Lung (tissue), 12 donors: Measurements from ENCODE around the gene P3R3URF. TPM values are rescaled to one million over a fixed set of nuclear protein-coding genes. Genes with fewer than 3 reads are reported as not detected.

Experiments
- ATAC-seq: fragments of 200-7000 bp; cut with Tn5 transposase; one replicate; pipeline ENCODE4 v1.9.1; 2020; ENCODE audit warnings: moderate number of reproducible peaks; ENCODE audit not compliant: insufficient read depth, low FRiP score
- DNase-seq, 3 donors: peaks; one replicate each; pipeline ENCODE4 v3.0.0-alpha.2; 2013 to 2017
- H3K27ac ChIP-seq, 2 donors: one replicate each; pipeline ENCODE4 v1.5.1; 2013; ENCODE audit warnings: mild to moderate bottlenecking in 2 of 2, moderate library complexity in 2 of 2, control low read depth in 1 of 2, inconsistent platforms in 1 of 2, low read depth in 1 of 2, low read length in 1 of 2
- H3K27me3 ChIP-seq, 3 donors: one replicate each; pipeline ENCODE4 v1.5.1; 2013; ENCODE audit warnings: low read length in 2 of 3; ENCODE audit not compliant: control insufficient read depth in 3 of 3, insufficient read depth in 3 of 3
- H3K36me3 ChIP-seq, 4 donors: one replicate each; pipeline ENCODE4 v1.5.1; 2013; ENCODE audit warnings: low read length in 4 of 4, mild to moderate bottlenecking in 1 of 4, moderate library complexity in 1 of 4; ENCODE audit not compliant: control insufficient read depth in 4 of 4, insufficient read depth in 4 of 4
- H3K4me1 ChIP-seq, 5 donors: one replicate each; pipeline ENCODE4 v1.5.1; 2013; ENCODE audit warnings: low read length in 5 of 5, mild to moderate bottlenecking in 2 of 5, moderate library complexity in 1 of 5; ENCODE audit not compliant: control insufficient read depth in 5 of 5, insufficient read depth in 5 of 5
- H3K4me3 ChIP-seq: one replicate; pipeline ENCODE4 v1.5.1; 2013; ENCODE audit warnings: mild to moderate bottlenecking, control low read depth, moderate library complexity
- H3K9ac ChIP-seq, 2 donors: one replicate each; pipeline ENCODE4 v1.5.1; 2013; ENCODE audit warnings: low read length in 2 of 2, control low read depth in 1 of 2; ENCODE audit not compliant: insufficient read depth in 1 of 2
- H3K9me3 ChIP-seq, 4 donors: one replicate each; pipeline ENCODE4 v1.5.1; 2013; ENCODE audit warnings: low read length in 3 of 4, mild to moderate bottlenecking in 1 of 4, moderate library complexity in 1 of 4; ENCODE audit not compliant: control insufficient read depth in 4 of 4, insufficient read depth in 3 of 4
- CTCF ChIP-seq: IDR thresholded peaks from 2 replicates; pipeline ENCODE4 v1.5.1; 2012; ENCODE audit warnings: mild to moderate bottlenecking; ENCODE audit errors: control extremely low read depth, extremely low read depth
- WGBS, 2 donors: extraction: QIAGEN DNeasy Blood & Tissue Kit; methylation state at CpG; one replicate each; pipeline ENCODE4 v1.1.7; 2013; 5-methylcytosine and 5-hydroxymethylcytosine counted together
- polyA plus RNA-seq, 2 donors: library from polyadenylated mRNA; stranded (reverse); fragments of 200-250 nt; gene quantifications; one replicate each; pipeline ENCODE4 v1.2.1, GENCODE V29; 2013
- total RNA-seq, 2 donors: library from RNA; depleted of rRNA in 1 of 2; stranded (reverse); fragments of >200 nt in 1 of 2; gene quantifications; one replicate each; pipeline ENCODE4 v1.2.1, GENCODE V29; 2014 to 2021
- donor health status: control.
- donor health status: control.
- donor health status: Bipolar disorder and iron deficiency.
- donor health status: healthy.
- donor health status: DM: yes; HTN: yes; CAD: no.

P3R3URF gene
- total and polyA plus RNA-seq, 4 donors = not detected

GRCh38 chr1:46133781-46134350 lies 42.4 kb downstream of the P3R3URF start:
- H3K36me3 ChIP-seq = no peaks in the 10 kb centered on the region
- H3K27me3 ChIP-seq = no peaks in the 10 kb centered on the region
- no peaks in the 10 kb centered on the region for H3K9me3 ChIP-seq
- peak overlapping the region; percentile 92 to 94 for H3K27ac ChIP-seq
- TF ChIP-seq CTCF = no peak
- no peak overlapping the region for H3K4me3 ChIP-seq
- H3K4me1 ChIP-seq = peaks cover 1 to 24% (median 9%) of the 10 kb centered on the region in 5 donors
- no peak for ATAC-seq
- peak overlapping the region in 1 of 2 donors; percentile 57 for H3K9ac ChIP-seq
- no peak for DNase-seq
- WGBS, 2 donors = 60 to 62% methylated on average over 3 of the region's 3 CpGs

DNA sequence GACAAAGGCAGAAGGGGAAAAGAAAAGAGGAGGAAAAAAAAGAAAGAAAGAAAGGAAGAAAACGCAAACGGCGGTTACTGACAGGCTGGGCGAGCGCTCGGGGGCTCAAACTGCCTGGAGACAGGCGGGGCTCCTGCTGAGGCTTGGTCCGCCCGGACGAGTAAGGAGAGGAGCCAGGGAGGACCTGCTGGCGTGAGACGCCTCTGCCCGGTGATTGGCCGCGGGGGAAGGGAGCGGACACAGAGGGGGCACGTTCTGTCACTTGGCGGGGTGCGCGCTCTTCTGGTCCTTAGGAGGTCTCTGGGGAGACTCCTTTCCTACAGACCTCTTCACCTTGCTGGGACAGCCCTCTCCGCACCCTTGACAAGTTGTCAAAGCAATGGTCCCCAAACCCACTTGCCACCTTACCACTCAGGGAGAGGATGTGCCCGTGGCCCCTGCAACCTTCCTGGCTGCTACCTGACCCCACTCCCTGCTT lies 43.1 kb downstream of the P3R3URF start:
- no peak for DNase-seq
- Histone ChIP-seq H3K4me3 (peak overlapping the region; percentile 56), H3K27me3 (no peaks in the 10 kb centered on the region), H3K9ac (peak overlapping the region; percentile 57), H3K9me3 (no peaks in the 10 kb centered on the region), H3K36me3 (no peaks in the 10 kb centered on the region), H3K27ac (peak overlapping the region; percentile 92 to 94), H3K4me1 (peaks cover 2 to 24% (median 8%) of the 10 kb centered on the region in 5 donors)
- ATAC-seq = peak; percentile 17
- WGBS, 2 donors = 1% methylated on average over 17 to 22 of the region's 22 CpGs
- no peak for TF ChIP-seq CTCF

- Histone ChIP-seq H3K4me1 (peaks cover 2 to 21% (median 7%) of the 10 kb centered on the region in 5 donors), H3K36me3 (no peaks in the 10 kb centered on the region), H3K9me3 (no peaks in the 10 kb centered on the region), H3K27me3 (no peaks in the 10 kb centered on the region), H3K4me3 (peak within 1 kb of the TSS; percentile 68), H3K27ac (peak within 1 kb of the TSS; percentile 94 to 98), H3K9ac (peak within 1 kb of the TSS; percentile 72 to 98)
- 0 to 1% methylated on average over 51 to 55 of the region's 55 CpGs for WGBS, 2 donors
- TF ChIP-seq CTCF = no peak
- ATAC-seq (peak; percentile 95), DNase-seq (peak; percentile 99)
These were observed 43.6 kb downstream of the P3R3URF start, which contains the start of gene PIK3R3 for GRCh38 chr1:46132529-46133180. Gene PIK3R3, minus strand, starts transcription at chr1:46132629. Its CDS starts 677 bp downstream, at chr1:46131952.
